ENCODE data around the gene KIF4A. TPM values are rescaled to one million over a fixed set of nuclear protein-coding genes. Genes with fewer than 3 reads are reported as not detected.

KIF4A gene
- total and polyA plus RNA-seq, 9 of the 15 experiments (the other 6 are each of a cell fraction or from before 2014, with no cell fraction given) = 13.0 to 42.7 (median 35.9) TPM

GRCh38 chrX:70343435-70343834, 53.5 kb downstream of the KIF4A start:
- H3K9me1 ChIP-seq (ENCODE audit: control insufficient read depth, insufficient read depth, low read length) = no peaks in the 10 kb centered on the region
- H3K9ac ChIP-seq (ENCODE audit: insufficient read depth in 1 of 2, low read depth in 2 of 2, low read length in 2 of 2) = no peak overlapping the region
- peaks cover 55% of the 10 kb centered on the region; the same call in 2 of the 3 replicates for H3K36me3 ChIP-seq (ENCODE audit: control insufficient read depth, insufficient read depth, low read length)
- no peak overlapping the region for H3K27ac ChIP-seq (ENCODE audit: extremely low read depth, low read depth, low read length)
- TF ChIP-seq RB1 (IDR thresholded peaks at IDR 0.05; ENCODE audit: low read depth) = no peak
- no peak for TF ChIP-seq LARP7 (IDR thresholded peaks at IDR 0.05)
- no peak for DNase-seq (ENCODE audit: extremely low read depth in 1 of 4, low spot score in 3 of 4)
- no peaks in the 10 kb centered on the region for H4K20me1 ChIP-seq (replicated peaks; ENCODE audit: control insufficient read depth, insufficient read depth, low read length)
- POLR2A ChIA-PET = interaction anchor here (0.6 kb wide), 1 partner anchor 16 kb away, joined by 3 read pairs; no protein-coding TSS in a partner anchor
- no peaks in the 10 kb centered on the region for H3K79me2 ChIP-seq (ENCODE audit: control insufficient read depth, insufficient read depth, low read length)
- WGBS (ENCODE audit: insufficient coverage, low coverage, missing lambda C conversion rate) = 95% methylated on average over 7 of the region's 7 CpGs
- in situ Hi-C loops (cut with MboI) (no loop called here), intact Hi-C loops (cut with micrococcal nuclease) (no loop called here)
- no TSS peak for BruUV-seq (replicated peaks)
- H2AFZ ChIP-seq (ENCODE audit: low read depth, low read length) = no peak overlapping the region
- H3K4me3 ChIP-seq = no peak overlapping the region
- H3K4me2 ChIP-seq (ENCODE audit: insufficient read depth, low read length) = no peak overlapping the region
- no peak for ATAC-seq
- H3K4me1 ChIP-seq (replicated peaks in 1 of 2; ENCODE audit: control insufficient read depth in 2 of 2, insufficient read depth in 2 of 2, low read length in 2 of 2) = no peaks in the 10 kb centered on the region
- no peaks in the 10 kb centered on the region for H3K9me3 ChIP-seq (replicated peaks; ENCODE audit: control insufficient read depth, insufficient read depth, low read depth, low read length)
- FAIRE-seq = no peak
- CTCF ChIA-PET (ENCODE audit: low intra/inter-chr PET ratio) = no interaction called here
- no peaks in the 10 kb centered on the region for H3K27me3 ChIP-seq (ENCODE audit: control insufficient read depth in 2 of 2, insufficient read depth in 2 of 2, low read length in 2 of 2)

DNA sequence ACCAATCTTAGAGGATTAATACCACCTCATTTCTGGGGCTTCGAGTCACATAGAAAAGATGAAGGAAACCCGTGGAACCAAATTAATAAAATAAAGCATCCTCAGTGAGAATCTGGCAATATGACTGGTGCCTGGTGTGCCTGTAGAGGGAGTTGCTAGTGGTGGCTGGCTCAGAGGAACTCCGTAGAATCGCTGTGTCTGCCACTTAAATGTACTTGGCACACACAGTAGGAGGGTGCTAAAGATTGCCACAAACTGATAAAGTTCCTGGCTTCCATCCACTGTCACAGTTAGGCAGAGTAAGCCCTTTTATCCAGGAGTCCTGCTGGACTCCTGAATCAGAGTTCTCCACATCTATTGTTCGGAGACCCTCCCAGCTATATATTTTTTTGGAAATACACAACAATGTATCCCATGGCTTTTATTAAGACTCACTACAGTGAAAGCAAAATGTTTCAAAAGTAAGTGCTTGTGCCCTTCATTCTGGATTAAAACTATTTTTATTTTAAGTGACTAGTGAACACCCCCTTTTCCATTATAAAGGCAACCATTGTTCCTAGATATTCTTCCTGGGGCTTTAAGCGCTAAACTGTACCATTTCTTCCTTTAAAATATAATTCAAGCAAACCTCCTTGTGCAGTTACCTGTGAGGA, 56.6 kb downstream of the KIF4A start:
- Histone ChIP-seq H3K79me2 (ENCODE audit: control insufficient read depth, insufficient read depth, low read length) (no peaks in the 10 kb centered on the region), H2AFZ (ENCODE audit: low read depth, low read length) (no peak overlapping the region), H3K9me1 (ENCODE audit: control insufficient read depth, insufficient read depth, low read length) (no peaks in the 10 kb centered on the region), H3K36me3 (ENCODE audit: control insufficient read depth, insufficient read depth, low read length) (peaks cover 56% of the 10 kb centered on the region; the same call in 2 of the 3 replicates), H3K27me3 (ENCODE audit: control insufficient read depth in 2 of 2, insufficient read depth in 2 of 2, low read length in 2 of 2) (no peaks in the 10 kb centered on the region), H3K9ac (ENCODE audit: insufficient read depth in 1 of 2, low read depth in 2 of 2, low read length in 2 of 2) (no peak overlapping the region), H3K9me3 (replicated peaks; ENCODE audit: control insufficient read depth, insufficient read depth, low read depth, low read length) (no peaks in the 10 kb centered on the region), H4K20me1 (replicated peaks; ENCODE audit: control insufficient read depth, insufficient read depth, low read length) (no peaks in the 10 kb centered on the region), H3K4me1 (replicated peaks in 1 of 2; ENCODE audit: control insufficient read depth in 2 of 2, insufficient read depth in 2 of 2, low read length in 2 of 2) (no peaks in the 10 kb centered on the region), H3K4me2 (ENCODE audit: insufficient read depth, low read length) (no peak overlapping the region), H3K4me3 (no peak overlapping the region), H3K27ac (ENCODE audit: extremely low read depth, low read depth, low read length) (no peak overlapping the region)
- no peak for FAIRE-seq
- no peak for ATAC-seq
- ChIA-PET POLR2A (interaction anchor here (1.3 kb wide), 1 partner anchor 45 kb away, joined by 4 read pairs; no protein-coding TSS in a partner anchor), CTCF (ENCODE audit: low intra/inter-chr PET ratio) (no interaction called here)
- in situ Hi-C loops (cut with MboI) = no loop called here
- intact Hi-C loops (cut with micrococcal nuclease) = no loop called here
- 83% methylated on average over 4 of the region's 6 CpGs for WGBS (ENCODE audit: insufficient coverage, low coverage, missing lambda C conversion rate)
- BruUV-seq (replicated peaks) = no TSS peak
- DNase-seq (ENCODE audit: extremely low read depth in 1 of 4, low spot score in 3 of 4) = no peak
- TF ChIP-seq, protein P1, sequence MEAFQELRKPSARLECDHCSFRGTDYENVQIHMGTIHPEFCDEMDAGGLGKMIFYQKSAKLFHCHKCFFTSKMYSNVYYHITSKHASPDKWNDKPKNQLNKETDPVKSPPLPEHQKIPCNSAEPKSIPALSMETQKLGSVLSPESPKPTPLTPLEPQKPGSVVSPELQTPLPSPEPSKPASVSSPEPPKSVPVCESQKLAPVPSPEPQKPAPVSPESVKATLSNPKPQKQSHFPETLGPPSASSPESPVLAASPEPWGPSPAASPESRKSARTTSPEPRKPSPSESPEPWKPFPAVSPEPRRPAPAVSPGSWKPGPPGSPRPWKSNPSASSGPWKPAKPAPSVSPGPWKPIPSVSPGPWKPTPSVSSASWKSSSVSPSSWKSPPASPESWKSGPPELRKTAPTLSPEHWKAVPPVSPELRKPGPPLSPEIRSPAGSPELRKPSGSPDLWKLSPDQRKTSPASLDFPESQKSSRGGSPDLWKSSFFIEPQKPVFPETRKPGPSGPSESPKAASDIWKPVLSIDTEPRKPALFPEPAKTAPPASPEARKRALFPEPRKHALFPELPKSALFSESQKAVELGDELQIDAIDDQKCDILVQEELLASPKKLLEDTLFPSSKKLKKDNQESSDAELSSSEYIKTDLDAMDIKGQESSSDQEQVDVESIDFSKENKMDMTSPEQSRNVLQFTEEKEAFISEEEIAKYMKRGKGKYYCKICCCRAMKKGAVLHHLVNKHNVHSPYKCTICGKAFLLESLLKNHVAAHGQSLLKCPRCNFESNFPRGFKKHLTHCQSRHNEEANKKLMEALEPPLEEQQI (IDR thresholded peaks at IDR 0.05) = no peak
- TF ChIP-seq BACH1 (tag; IDR thresholded peaks at IDR 0.05) = no peak
- TF ChIP-seq ZKSCAN1 (IDR thresholded peaks at IDR 0.05; ENCODE audit: low read depth, low read length) = no peak
- TF ChIP-seq OTX1 (CRISPR knock-in tag; IDR thresholded peaks at IDR 0.05) = no peak
- TF ChIP-seq, protein P2, sequence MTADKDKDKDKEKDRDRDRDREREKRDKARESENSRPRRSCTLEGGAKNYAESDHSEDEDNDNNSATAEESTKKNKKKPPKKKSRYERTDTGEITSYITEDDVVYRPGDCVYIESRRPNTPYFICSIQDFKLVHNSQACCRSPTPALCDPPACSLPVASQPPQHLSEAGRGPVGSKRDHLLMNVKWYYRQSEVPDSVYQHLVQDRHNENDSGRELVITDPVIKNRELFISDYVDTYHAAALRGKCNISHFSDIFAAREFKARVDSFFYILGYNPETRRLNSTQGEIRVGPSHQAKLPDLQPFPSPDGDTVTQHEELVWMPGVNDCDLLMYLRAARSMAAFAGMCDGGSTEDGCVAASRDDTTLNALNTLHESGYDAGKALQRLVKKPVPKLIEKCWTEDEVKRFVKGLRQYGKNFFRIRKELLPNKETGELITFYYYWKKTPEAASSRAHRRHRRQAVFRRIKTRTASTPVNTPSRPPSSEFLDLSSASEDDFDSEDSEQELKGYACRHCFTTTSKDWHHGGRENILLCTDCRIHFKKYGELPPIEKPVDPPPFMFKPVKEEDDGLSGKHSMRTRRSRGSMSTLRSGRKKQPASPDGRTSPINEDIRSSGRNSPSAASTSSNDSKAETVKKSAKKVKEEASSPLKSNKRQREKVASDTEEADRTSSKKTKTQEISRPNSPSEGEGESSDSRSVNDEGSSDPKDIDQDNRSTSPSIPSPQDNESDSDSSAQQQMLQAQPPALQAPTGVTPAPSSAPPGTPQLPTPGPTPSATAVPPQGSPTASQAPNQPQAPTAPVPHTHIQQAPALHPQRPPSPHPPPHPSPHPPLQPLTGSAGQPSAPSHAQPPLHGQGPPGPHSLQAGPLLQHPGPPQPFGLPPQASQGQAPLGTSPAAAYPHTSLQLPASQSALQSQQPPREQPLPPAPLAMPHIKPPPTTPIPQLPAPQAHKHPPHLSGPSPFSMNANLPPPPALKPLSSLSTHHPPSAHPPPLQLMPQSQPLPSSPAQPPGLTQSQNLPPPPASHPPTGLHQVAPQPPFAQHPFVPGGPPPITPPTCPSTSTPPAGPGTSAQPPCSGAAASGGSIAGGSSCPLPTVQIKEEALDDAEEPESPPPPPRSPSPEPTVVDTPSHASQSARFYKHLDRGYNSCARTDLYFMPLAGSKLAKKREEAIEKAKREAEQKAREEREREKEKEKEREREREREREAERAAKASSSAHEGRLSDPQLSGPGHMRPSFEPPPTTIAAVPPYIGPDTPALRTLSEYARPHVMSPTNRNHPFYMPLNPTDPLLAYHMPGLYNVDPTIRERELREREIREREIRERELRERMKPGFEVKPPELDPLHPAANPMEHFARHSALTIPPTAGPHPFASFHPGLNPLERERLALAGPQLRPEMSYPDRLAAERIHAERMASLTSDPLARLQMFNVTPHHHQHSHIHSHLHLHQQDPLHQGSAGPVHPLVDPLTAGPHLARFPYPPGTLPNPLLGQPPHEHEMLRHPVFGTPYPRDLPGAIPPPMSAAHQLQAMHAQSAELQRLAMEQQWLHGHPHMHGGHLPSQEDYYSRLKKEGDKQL (CRISPR knock-in tag; IDR thresholded peaks at IDR 0.05; ENCODE audit: borderline replicate concordance) = no peak
- TF ChIP-seq SIRT6 (IDR thresholded peaks at IDR 0.05; ENCODE audit: low read depth, low read length) = no peak

Measured in K562 (cell line).